Measurements from ENCODE around the gene CLMN.

CLMN gene

GRCh38 chr14:95250936-95251335 lies 68.8 kb downstream of the CLMN start:
- Histone ChIP-seq H3K4me1 (ENCODE audit: control insufficient read depth, insufficient read depth, low read length) (peaks cover 10% of the 10 kb centered on the region), H3K9me3 (ENCODE audit: control insufficient read depth, insufficient read depth, low read length) (no peaks in the 10 kb centered on the region), H3K4me3 (ENCODE audit: low read depth, low read length) (no peak overlapping the region)

GRCh38 chr14:95250140-95250769 lies 69.5 kb downstream of the CLMN start:
- no peaks in the 10 kb centered on the region for H3K36me3 ChIP-seq (ENCODE audit: control insufficient read depth, insufficient read depth, low read length)
- H3K27me3 ChIP-seq (ENCODE audit: control insufficient read depth, insufficient read depth, low read length) = no peaks in the 10 kb centered on the region
- H3K4me3 ChIP-seq (ENCODE audit: low read depth, low read length) = no peak overlapping the region
- no peak overlapping the region for H3K9ac ChIP-seq (ENCODE audit: low read depth, low read length)
- H3K4me1 ChIP-seq (ENCODE audit: control insufficient read depth, insufficient read depth, low read length) = peaks cover 6% of the 10 kb centered on the region
- no peaks in the 10 kb centered on the region for H3K9me3 ChIP-seq (ENCODE audit: control insufficient read depth, insufficient read depth, low read length)

More at GRCh38 chr14:95250936-95251335, 68.8 kb downstream of the CLMN start:
- Histone ChIP-seq H3K27me3 (ENCODE audit: control insufficient read depth, insufficient read depth, low read length) (no peaks in the 10 kb centered on the region), H3K36me3 (ENCODE audit: control insufficient read depth, insufficient read depth, low read length) (no peaks in the 10 kb centered on the region), H3K9ac (ENCODE audit: low read depth, low read length) (no peak overlapping the region)

DNA sequence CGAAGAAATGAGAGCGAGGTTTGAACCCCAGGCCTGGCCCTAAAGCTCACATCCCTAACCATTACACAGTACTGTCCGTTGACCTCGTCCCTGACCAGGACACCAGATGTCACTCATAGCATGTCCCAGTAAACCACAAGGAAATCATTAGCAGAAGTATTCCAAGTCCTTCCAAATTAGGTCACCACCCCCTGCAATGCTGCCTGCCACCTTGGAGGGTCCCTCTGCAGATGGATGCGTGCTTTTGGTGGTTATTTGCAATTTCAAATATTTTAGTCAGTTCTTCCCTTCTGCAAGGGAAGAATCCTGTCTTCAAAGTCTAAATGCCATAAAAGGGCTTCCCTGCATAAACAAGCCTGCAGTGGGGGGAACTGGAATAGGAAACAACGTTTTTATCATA lies 71.3 kb downstream of the CLMN start:
- H3K4me3 ChIP-seq (ENCODE audit: low read depth, low read length) = no peak overlapping the region
- H3K9ac ChIP-seq (ENCODE audit: low read depth, low read length) = no peak overlapping the region
- H3K36me3 ChIP-seq (ENCODE audit: control insufficient read depth, insufficient read depth, low read length) = no peaks in the 10 kb centered on the region
- no peaks in the 10 kb centered on the region for H3K9me3 ChIP-seq (ENCODE audit: control insufficient read depth, insufficient read depth, low read length)
- no peaks in the 10 kb centered on the region for H3K27me3 ChIP-seq (ENCODE audit: control insufficient read depth, insufficient read depth, low read length)
- H3K4me1 ChIP-seq (ENCODE audit: control insufficient read depth, insufficient read depth, low read length) = no peaks in the 10 kb centered on the region

DNA sequence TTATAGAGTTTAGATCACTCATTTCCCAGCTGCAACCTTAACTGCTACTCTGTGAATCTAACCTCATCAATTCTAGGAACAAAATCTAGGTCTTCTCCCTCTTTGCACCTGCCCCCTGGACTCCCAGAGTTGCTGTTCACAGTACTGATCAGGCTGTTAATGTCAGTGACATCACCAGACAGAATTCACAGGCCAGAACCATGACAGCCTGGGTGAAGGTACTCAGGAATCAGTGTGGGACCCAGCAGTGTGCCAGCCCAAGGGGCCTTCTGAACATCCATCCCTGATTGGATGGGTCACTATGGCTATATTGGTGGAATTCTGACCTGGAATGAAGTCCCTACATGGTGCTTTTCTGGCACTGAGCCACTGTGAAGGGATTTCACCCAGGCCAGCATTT lies 72.8 kb downstream of the CLMN start:
- H3K36me3 ChIP-seq (ENCODE audit: control insufficient read depth, insufficient read depth, low read length) = no peaks in the 10 kb centered on the region
- no peaks in the 10 kb centered on the region for H3K4me1 ChIP-seq (ENCODE audit: control insufficient read depth, insufficient read depth, low read length)
- no peak overlapping the region for H3K9ac ChIP-seq (ENCODE audit: low read depth, low read length)

DNA sequence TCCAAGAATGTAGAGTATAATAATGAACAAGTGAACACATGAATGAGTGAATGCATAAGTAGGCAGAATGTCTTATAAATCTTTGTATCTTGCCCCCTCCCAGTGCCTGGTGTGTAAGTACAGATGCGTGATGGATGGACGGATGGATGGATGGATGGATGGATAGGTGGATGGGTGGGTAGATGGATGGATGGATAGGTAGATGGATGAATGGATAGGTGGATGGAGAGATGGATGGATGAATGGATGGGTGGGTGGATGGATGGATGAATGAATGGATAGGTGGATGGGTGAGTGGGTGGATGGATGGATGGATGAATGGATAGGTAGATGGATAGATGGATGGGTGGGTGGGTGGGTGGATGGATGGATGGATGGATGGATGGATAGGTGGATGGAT lies 74.4 kb downstream of the CLMN start:
- no peak overlapping the region for H3K4me3 ChIP-seq (ENCODE audit: low read depth, low read length)
- no peaks in the 10 kb centered on the region for H3K9me3 ChIP-seq (ENCODE audit: control insufficient read depth, insufficient read depth, low read length)
- no peaks in the 10 kb centered on the region for H3K27me3 ChIP-seq (ENCODE audit: control insufficient read depth, insufficient read depth, low read length)
- no peaks in the 10 kb centered on the region for H3K4me1 ChIP-seq (ENCODE audit: control insufficient read depth, insufficient read depth, low read length)
- H3K9ac ChIP-seq (ENCODE audit: low read depth, low read length) = no peak overlapping the region
- H3K36me3 ChIP-seq (ENCODE audit: control insufficient read depth, insufficient read depth, low read length) = no peaks in the 10 kb centered on the region

More for the DNA sequence above, 72.8 kb downstream of the CLMN start:
- no peak overlapping the region for H3K4me3 ChIP-seq (ENCODE audit: low read depth, low read length)
- no peaks in the 10 kb centered on the region for H3K9me3 ChIP-seq (ENCODE audit: control insufficient read depth, insufficient read depth, low read length)
- H3K27me3 ChIP-seq (ENCODE audit: control insufficient read depth, insufficient read depth, low read length) = no peaks in the 10 kb centered on the region

DNA sequence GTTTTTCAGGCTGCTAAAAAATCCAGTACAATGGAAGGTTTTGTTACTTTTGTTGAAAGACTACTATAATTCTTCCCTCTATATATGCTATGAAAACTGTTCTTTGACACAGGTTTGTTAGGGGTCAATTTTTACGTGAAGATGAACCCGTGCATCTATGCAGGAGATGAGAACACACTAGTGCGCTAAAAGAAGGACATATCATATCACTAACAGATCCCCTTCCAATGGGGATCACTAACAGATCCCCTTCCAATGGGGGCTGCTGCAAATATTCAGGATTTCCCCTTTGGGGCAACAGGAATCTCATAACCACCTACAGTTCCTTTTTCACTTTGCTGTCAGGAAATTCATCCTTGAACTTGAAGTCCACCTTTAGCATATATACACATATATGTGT lies 75.1 kb downstream of the CLMN start:
- Histone ChIP-seq H3K36me3 (ENCODE audit: control insufficient read depth, insufficient read depth, low read length) (no peaks in the 10 kb centered on the region), H3K27me3 (ENCODE audit: control insufficient read depth, insufficient read depth, low read length) (no peaks in the 10 kb centered on the region), H3K9me3 (ENCODE audit: control insufficient read depth, insufficient read depth, low read length) (no peaks in the 10 kb centered on the region), H3K9ac (ENCODE audit: low read depth, low read length) (no peak overlapping the region), H3K4me1 (ENCODE audit: control insufficient read depth, insufficient read depth, low read length) (no peaks in the 10 kb centered on the region), H3K4me3 (ENCODE audit: low read depth, low read length) (no peak overlapping the region)

DNA sequence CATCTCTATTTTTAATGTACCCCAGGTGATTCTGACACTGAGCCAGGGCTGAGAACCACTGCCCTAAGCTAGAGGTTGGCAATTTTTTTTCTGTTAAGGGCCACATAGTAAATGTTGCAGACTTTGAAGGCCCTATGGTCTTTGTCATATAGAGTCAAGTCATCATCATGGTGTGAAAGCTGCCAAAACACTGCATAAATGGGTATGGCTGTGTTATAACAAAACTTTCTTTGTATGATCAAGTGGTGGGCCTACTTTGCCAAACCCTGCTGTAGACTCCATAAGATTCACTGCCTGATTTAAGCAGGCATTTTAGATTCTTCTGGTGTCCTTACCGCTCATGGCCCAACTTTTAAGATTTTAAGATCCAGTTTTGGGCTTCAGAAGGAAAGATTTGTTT lies 76.8 kb downstream of the CLMN start:
- Histone ChIP-seq H3K27me3 (ENCODE audit: control insufficient read depth, insufficient read depth, low read length) (no peaks in the 10 kb centered on the region), H3K4me3 (ENCODE audit: low read depth, low read length) (no peak overlapping the region), H3K9ac (ENCODE audit: low read depth, low read length) (no peak overlapping the region), H3K9me3 (ENCODE audit: control insufficient read depth, insufficient read depth, low read length) (no peaks in the 10 kb centered on the region), H3K36me3 (ENCODE audit: control insufficient read depth, insufficient read depth, low read length) (no peaks in the 10 kb centered on the region), H3K4me1 (ENCODE audit: control insufficient read depth, insufficient read depth, low read length) (no peaks in the 10 kb centered on the region)

- Histone ChIP-seq H3K9me3 (ENCODE audit: control insufficient read depth, insufficient read depth, low read length) (no peaks in the 10 kb centered on the region), H3K36me3 (ENCODE audit: control insufficient read depth, insufficient read depth, low read length) (no peaks in the 10 kb centered on the region), H3K4me1 (ENCODE audit: control insufficient read depth, insufficient read depth, low read length) (no peaks in the 10 kb centered on the region), H3K9ac (ENCODE audit: low read depth, low read length) (no peak overlapping the region), H3K4me3 (ENCODE audit: low read depth, low read length) (no peak overlapping the region), H3K27me3 (ENCODE audit: control insufficient read depth, insufficient read depth, low read length) (no peaks in the 10 kb centered on the region)
Observed at GRCh38 chr14:95240859-95241813, 78.6 kb downstream of the CLMN start.

DNA sequence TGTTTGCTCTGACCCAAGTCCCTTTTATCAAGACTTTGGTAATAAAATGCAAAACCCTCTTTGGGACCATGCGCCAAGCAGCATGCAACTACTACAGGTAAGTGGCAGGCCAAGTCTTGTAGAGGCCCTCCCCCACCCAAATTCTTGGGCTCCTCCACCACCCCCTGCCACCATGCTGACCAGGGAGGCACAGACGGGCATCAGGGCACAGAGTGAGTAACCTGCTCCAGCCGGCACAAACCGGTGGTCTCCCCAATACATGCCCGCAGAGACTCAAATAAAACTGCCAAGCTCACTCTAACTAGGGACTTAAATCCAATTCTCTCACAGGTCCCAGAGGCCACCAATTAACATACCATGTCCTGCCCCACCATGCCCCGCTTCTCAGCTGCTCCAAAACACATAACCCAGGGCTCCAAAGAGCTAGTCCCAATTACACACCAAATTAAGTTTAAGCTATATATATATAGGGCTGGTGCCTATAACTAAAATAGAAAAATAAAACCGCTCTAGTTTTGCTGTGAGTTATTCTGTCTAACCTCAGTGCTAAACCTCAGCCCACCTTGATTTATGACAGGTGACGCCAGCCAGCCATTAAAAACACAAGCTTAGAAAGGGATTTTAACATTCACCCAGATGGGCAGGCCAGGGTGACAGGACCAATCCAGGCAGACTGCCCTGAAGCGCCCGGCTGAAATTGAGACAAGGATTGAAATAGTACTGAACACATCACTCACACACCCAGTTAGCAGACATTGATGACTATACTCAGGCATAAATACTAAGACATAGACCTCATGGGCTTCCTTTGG lies 81.0 kb downstream of the CLMN start:
- Histone ChIP-seq H3K4me1 (ENCODE audit: control insufficient read depth, insufficient read depth, low read length) (no peaks in the 10 kb centered on the region), H3K4me3 (ENCODE audit: low read depth, low read length) (no peak overlapping the region), H3K9me3 (ENCODE audit: control insufficient read depth, insufficient read depth, low read length) (no peaks in the 10 kb centered on the region), H3K27me3 (ENCODE audit: control insufficient read depth, insufficient read depth, low read length) (no peaks in the 10 kb centered on the region), H3K9ac (ENCODE audit: low read depth, low read length) (no peak overlapping the region), H3K36me3 (ENCODE audit: control insufficient read depth, insufficient read depth, low read length) (no peaks in the 10 kb centered on the region)

DNA sequence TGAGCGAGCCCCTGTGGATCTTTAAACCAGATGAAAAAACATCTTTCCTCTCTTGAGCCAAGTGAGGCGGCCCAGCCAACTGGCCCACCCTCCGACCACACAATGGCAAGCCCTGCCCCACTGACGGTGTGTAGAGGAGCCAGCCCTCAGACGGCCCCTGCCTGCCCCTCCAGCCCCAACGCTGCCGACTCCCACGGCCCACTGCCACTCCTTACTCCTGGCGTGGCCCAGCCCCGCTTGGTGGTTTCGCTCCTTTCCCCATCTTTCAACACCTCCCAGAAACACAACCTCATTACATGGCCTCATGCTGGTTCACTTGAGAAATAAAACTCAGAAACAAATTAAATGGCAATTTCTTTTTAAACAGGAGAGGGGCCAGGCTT lies 81.8 kb downstream of the CLMN start:
- no peaks in the 10 kb centered on the region for H3K4me1 ChIP-seq (ENCODE audit: control insufficient read depth, insufficient read depth, low read length)
- H3K4me3 ChIP-seq (ENCODE audit: low read depth, low read length) = no peak overlapping the region
- no peak overlapping the region for H3K9ac ChIP-seq (ENCODE audit: low read depth, low read length)
- no peaks in the 10 kb centered on the region for H3K27me3 ChIP-seq (ENCODE audit: control insufficient read depth, insufficient read depth, low read length)
- H3K9me3 ChIP-seq (ENCODE audit: control insufficient read depth, insufficient read depth, low read length) = no peaks in the 10 kb centered on the region
- H3K36me3 ChIP-seq (ENCODE audit: control insufficient read depth, insufficient read depth, low read length) = no peaks in the 10 kb centered on the region

- no peaks in the 10 kb centered on the region for H3K36me3 ChIP-seq (ENCODE audit: control insufficient read depth, insufficient read depth, low read length)
- no peaks in the 10 kb centered on the region for H3K4me1 ChIP-seq (ENCODE audit: control insufficient read depth, insufficient read depth, low read length)
- no peaks in the 10 kb centered on the region for H3K27me3 ChIP-seq (ENCODE audit: control insufficient read depth, insufficient read depth, low read length)
- H3K9ac ChIP-seq (ENCODE audit: low read depth, low read length) = no peak overlapping the region
- no peak overlapping the region for H3K4me3 ChIP-seq (ENCODE audit: low read depth, low read length)
- H3K9me3 ChIP-seq (ENCODE audit: control insufficient read depth, insufficient read depth, low read length) = no peaks in the 10 kb centered on the region
Observed at GRCh38 chr14:95237121-95237957, 82.4 kb downstream of the CLMN start.

Measured in iPS-15b (cell line).